GM18505 (cell line): Measurements from ENCODE around the gene ABCG8.

Source experiments
- ATAC-seq: cut with Tn5 transposase; IDR thresholded peaks from one replicate; pipeline ENCODE4 v1.9.1; 2021; ENCODE audit not compliant: unreplicated experiment
- POLR2A ChIP-seq: IDR thresholded peaks from 4 replicates; pipeline ENCODE4 v1.6.1; 2011; ENCODE audit warnings: borderline replicate concordance; ENCODE audit not compliant: insufficient read depth, insufficient read length; ENCODE audit errors: extremely low read depth

Gene ABCG8

DNA sequence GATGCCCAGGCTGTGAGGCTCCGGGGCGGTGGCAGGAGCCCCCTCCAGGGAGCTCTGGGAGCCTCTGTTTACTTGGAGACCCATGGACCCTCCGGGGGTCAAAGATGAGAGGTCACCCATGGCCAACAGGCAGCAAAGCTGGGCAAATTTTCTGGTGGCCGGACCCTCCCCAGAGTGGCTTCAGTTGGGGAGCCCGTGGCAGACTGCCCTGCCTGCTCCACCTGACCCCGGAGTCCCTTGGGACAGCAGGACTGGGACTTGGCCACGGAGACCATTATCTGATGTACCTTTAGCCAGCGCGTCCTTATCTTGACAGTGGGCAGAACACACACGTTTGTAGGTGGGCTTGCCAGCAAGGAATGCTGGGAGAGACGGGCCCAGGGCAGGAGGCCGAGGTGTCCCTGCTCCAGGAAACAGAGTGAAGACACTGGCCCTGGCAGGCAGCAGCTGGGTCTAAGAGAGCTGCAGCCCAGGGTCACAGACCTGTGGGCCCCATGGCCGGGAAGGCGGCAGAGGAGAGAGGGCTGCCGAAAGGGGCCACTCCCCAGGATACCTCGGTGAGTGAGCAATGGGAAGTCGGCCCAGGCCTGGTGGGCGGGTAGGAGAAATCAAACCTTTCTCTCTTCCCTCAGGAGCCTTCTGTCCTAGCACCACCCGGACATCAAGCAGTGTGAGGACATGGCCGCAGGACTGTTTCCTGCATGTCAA, at the start of gene ABCG8, which contains the start of gene ABCG5:
Gene ABCG8, plus strand, starts transcription at position 412 of the 708 bp plus-strand sequence. Its CDS starts 83 bp downstream, at position 495.
Gene ABCG5, minus strand, starts transcription at position 280 of the 708 bp plus-strand sequence. Its CDS starts 160 bp downstream, at position 120.
- ATAC-seq, result no peak
- TF ChIP-seq POLR2A, result no peak

GRCh38 chr2:43790147-43790546, 48.6 kb upstream of the ABCG8 start:
- TF ChIP-seq POLR2A, result no peak
- ATAC-seq, result no peak

DNA sequence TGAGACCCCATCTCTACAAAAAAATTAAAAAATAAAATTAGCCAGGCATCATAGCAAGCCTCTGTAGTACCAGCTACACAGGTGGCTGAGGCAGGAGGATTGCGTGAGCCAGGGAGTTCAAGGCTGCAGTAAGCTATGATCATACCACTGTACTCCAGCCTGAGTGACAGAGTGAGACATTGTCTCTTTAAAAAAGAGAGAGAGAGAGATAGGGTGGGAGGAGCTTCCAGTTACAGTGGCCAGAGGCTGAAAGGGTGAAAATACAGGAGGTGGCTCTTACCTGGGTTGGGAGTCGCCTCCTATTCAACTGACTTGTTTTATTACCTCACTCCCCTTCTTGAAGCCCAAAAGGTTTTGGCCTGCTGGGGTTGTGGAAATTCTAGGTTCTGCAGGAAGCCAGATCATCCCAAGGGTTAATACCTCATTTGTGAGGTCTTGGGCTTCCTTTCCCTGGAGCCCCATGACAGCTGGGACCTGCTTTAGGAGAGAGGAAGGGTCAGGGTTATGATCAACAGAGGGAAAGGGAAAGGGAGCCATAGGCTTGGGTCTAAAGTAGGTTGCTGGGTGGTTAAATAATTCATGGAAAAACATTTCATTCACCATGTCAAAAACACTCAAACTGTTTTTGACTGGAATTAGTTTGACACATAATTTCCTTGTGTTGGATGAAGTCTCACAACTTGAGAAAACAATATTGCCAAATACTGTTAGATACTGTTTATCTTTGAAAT, 47.6 kb upstream of the ABCG8 start:
- ATAC-seq, result no peak
- TF ChIP-seq POLR2A, result no peak

- no peak for ATAC-seq
- no peak for TF ChIP-seq POLR2A
Measured at GRCh38 chr2:43792653-43793052, 46.1 kb upstream of the ABCG8 start.

DNA sequence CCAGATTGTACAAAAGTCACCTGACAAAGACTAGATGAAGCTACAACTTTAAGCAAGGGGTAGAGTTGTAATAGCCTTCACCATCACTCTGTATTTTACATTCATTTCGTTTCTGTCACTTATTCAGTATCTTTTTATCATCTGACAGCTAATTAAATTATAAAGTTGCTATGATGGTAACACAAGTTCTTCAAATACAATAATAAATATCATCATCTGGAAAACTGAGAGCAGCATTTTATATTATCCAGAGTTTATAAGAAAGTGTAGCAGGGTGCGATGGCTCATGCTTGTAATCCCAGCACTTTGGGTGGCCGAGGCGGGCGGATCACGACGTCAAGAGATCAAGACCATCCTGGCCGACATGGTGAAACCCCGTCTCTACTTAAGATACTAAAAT, 43.8 kb upstream of the ABCG8 start:
- no peak for ATAC-seq
- TF ChIP-seq POLR2A, result no peak

DNA sequence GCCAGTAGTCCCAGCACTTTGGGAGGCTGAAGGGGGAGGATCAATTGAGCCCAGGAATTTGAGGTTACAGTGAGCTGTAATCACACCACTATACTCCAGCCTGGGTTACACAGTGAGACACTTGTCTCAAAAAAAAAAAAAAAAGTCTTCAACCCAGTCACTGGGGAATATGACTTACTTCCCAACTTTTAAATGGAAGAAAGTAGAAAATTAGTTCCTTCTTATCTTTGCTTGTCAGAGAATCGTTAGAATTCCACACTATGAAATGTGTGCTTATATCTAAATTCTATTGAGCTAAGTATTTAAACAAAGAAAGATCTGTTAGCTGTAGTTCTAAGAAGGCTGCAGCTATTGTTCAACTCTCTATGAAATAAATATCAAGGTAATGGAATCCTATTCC, 42.6 kb upstream of the ABCG8 start:
- ATAC-seq, result no peak
- no peak for TF ChIP-seq POLR2A

GRCh38 chr2:43798300-43798699, 40.5 kb upstream of the ABCG8 start:
- no peak for TF ChIP-seq POLR2A
- ATAC-seq, result no peak

GRCh38 chr2:43800894-43801293, 37.9 kb upstream of the ABCG8 start:
- TF ChIP-seq POLR2A, result no peak
- no peak for ATAC-seq

GRCh38 chr2:43802135-43802534, 36.6 kb upstream of the ABCG8 start:
- no peak for ATAC-seq
- TF ChIP-seq POLR2A, result no peak

DNA sequence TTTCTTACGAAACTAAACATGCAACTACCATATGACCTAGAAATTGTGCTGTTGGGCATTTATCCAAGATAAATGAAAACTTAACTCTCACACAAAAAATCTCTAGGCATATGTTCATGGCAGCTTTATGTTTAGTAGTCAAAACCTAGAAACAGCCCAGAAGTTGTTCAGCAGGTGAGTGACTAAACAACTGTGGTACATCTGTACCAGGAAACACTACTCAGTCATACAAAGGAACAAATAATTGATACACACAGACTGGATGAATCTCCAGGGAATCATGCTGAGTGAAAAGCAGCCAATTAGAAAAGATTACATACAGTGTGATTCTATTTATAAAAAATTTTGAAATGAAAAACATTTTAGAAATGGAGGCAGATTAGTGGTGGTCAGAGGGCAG, 35.7 kb upstream of the ABCG8 start:
- no peak for ATAC-seq
- no peak for TF ChIP-seq POLR2A

DNA sequence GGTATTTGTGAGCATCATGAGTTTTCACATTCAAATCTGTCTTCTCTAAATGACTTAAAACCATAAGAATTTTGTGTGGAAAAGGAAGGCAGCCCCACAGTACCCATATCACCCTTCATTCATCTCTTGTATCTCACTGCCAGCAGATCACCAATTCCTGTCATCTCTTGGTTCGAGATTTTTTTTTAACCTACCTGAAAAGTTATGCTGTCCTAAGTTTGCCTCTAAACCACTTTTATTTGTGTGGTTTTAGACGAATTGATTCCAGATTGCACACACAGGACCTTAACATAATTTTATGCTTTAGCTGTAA, 32.1 kb upstream of the ABCG8 start:
- no peak for TF ChIP-seq POLR2A
- no peak for ATAC-seq

DNA sequence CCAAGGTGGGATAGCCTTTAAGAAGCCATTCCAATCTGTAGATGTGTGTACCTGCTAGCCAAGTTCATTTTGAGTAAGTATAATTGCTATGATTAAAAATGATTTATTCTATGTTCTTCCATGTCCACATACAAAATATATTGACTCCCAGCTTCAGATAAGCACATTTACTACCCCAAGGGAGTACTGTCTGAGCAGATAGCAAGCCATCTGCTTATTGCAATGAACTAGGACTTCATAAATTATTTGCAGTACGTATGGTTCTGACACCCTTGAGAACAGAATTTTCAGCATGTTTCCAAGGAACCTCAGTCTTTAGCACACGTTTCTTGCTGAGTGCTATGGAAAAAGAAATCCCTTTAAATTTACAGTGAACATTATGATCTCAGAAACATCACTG, 28.3 kb upstream of the ABCG8 start:
- no peak for TF ChIP-seq POLR2A
- ATAC-seq, result no peak

GRCh38 chr2:43810888-43811287, 27.9 kb upstream of the ABCG8 start:
- TF ChIP-seq POLR2A, result no peak
- no peak for ATAC-seq

DNA sequence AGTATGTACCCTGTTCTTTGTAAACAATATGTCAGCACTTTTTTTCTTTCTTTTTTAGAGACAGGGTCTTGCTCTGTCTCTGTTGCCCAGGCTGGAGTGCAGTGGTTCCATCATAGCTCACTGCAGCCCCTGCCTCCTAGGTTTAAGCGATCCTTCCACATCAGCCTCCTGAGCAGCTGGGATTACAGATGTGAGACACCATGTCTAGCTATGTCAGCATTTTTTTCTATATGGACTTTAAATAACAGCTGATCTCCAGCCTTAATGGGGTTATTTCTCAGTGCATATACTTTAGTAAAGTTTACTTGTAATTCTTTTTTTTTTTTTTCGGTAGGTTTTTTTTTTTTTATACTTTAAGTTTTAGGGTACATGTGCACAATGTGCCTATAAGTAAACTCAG, 26.8 kb upstream of the ABCG8 start:
- no peak for TF ChIP-seq POLR2A
- ATAC-seq, result no peak
